Memory B cell (primary cell): ENCODE results near the gene OR5AR1.
"Not testable (repeated sequence)": the region's sequence is repeated elsewhere in the genome, so short reads cannot be mapped to it uniquely, and the experiment has no call there.

ENCODE experiments used
- ATAC-seq: fragments of 150-1000 bp; cut with Tn5 transposase; 2 replicates; pipeline ENCODE4 v1.10.0; 2021; ENCODE audit warnings: low read depth, mild to moderate bottlenecking, moderate library complexity
- DNase-seq, 2 donors: peaks; one replicate each; pipeline ENCODE4 v3.0.0; 2022; ENCODE audit warnings: low spot score in 2 of 2
- H3K27ac Mint-ChIP-seq: one replicate; pipeline ENCODE4 v1.8.0; 2022; ENCODE audit warnings: mild to moderate bottlenecking, moderate library complexity, mixed read lengths
- H3K27me3 Mint-ChIP-seq: one replicate; pipeline ENCODE4 v1.8.0; 2022; ENCODE audit warnings: mixed read lengths
- H3K36me3 Mint-ChIP-seq: one replicate; pipeline ENCODE4 v1.8.0; 2022; ENCODE audit warnings: mild to moderate bottlenecking, mixed read lengths
- H3K4me1 Mint-ChIP-seq: one replicate; pipeline ENCODE4 v1.8.0; 2022; ENCODE audit warnings: mixed read lengths
- H3K4me3 Mint-ChIP-seq: one replicate; pipeline ENCODE4 v1.8.0; 2022; ENCODE audit warnings: mild to moderate bottlenecking, moderate library complexity, mixed read lengths
- H3K9me3 Mint-ChIP-seq: one replicate; pipeline ENCODE4 v1.8.0; 2022; ENCODE audit warnings: mixed read lengths

Gene OR5AR1

DNA sequence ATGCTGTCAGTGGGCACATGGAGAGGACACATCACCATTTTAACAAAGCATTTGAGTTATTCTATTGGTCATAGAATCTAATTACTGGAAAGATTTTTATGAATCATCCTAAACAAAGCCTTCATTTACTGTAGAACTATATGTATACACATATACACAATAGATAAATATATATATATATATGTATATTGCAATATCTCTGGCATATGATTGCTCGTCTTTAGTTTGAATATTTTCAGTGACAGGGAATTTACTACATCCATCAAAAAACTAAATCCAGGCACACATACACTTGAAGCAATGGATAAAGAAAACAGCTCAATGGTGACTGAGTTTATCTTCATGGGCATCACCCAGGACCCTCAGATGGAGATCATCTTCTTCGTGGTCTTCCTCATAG lies at the start of gene OR5AR1:
Gene OR5AR1, plus strand, starts transcription at position 301 of the 400 bp plus-strand sequence. Its CDS starts 0 bp downstream, at position 301.
- Mint-ChIP-seq H3K9me3 (peaks cover 7% of the 10 kb centered on the region), H3K27ac (no peak within 1 kb of the TSS), H3K27me3 (no peaks in the 10 kb centered on the region), H3K36me3 (no peaks in the 10 kb centered on the region), H3K4me1 (no peaks in the 10 kb centered on the region), H3K4me3 (no peak within 1 kb of the TSS)
- DNase-seq: no peak
- ATAC-seq: no peak

DNA sequence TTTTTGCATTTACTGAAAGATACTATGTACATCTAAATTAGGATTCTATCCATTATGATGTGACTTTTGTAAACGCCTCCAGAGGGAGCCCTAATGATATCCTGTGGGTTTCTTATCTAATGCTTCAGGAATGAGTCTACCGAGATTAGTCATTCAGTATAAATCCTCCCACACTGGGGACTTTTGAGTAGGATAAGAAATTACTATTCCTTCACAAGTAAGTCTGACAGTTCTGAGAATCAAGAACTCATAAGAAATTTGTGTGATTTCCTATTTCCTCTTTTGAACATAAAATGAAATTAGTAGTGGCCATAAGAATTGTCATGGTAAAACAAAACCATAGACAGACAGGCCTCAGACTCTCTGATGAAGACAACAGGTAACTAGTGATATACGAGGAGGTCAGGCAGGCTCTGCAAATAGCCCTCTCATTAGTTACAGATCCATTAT lies 38.8 kb upstream of the OR5AR1 start:
- ATAC-seq: no peak
- Mint-ChIP-seq H3K4me3 (no peak overlapping the region), H3K4me1 (no peaks in the 10 kb centered on the region), H3K36me3 (no peaks in the 10 kb centered on the region), H3K27ac (no peak overlapping the region), H3K9me3 (peaks cover 12% of the 10 kb centered on the region), H3K27me3 (no peaks in the 10 kb centered on the region)
- DNase-seq: no peak

GRCh38 chr11:56625946-56626345 lies 37.5 kb upstream of the OR5AR1 start:
- no peak overlapping the region for H3K4me3 Mint-ChIP-seq
- H3K36me3 Mint-ChIP-seq: no peaks in the 10 kb centered on the region
- H3K27ac Mint-ChIP-seq: no peak overlapping the region
- ATAC-seq (no peak), DNase-seq (no peak)
- no peaks in the 10 kb centered on the region for H3K27me3 Mint-ChIP-seq
- H3K9me3 Mint-ChIP-seq: peaks cover 8% of the 10 kb centered on the region
- no peaks in the 10 kb centered on the region for H3K4me1 Mint-ChIP-seq

GRCh38 chr11:56632329-56632728 lies 31.2 kb upstream of the OR5AR1 start:
- ATAC-seq (no peak), DNase-seq (no peak)
- Mint-ChIP-seq H3K9me3 (peaks cover 4% of the 10 kb centered on the region), H3K4me3 (no peak overlapping the region), H3K27ac (no peak overlapping the region), H3K36me3 (no peaks in the 10 kb centered on the region), H3K4me1 (no peaks in the 10 kb centered on the region), H3K27me3 (no peaks in the 10 kb centered on the region)

DNA sequence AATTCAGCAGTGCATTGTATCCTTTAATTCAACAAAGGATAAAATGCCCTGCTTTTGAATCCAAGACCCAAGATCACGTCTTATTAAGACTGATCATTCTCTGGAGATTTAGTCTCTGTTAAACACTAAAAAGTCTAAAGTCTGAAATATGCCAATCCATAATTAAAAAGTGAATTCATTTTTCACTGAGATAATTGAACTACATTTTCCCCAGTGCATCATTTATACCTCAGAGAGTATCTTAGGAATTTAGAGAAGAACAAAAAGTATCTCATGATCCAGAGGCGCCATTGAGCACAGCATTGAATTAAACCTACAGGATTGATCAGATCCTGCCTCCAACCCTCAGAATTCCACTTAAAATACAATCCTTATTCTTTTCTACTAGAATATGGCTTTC lies 26.6 kb upstream of the OR5AR1 start:
- H3K27ac Mint-ChIP-seq: no peak overlapping the region
- H3K36me3 Mint-ChIP-seq: no peaks in the 10 kb centered on the region
- H3K4me1 Mint-ChIP-seq: no peaks in the 10 kb centered on the region
- ATAC-seq (no peak), DNase-seq (no peak)
- no peak overlapping the region for H3K4me3 Mint-ChIP-seq
- peaks cover 5% of the 10 kb centered on the region for H3K9me3 Mint-ChIP-seq
- H3K27me3 Mint-ChIP-seq: no peaks in the 10 kb centered on the region

GRCh38 chr11:56637500-56637899 lies 26.0 kb upstream of the OR5AR1 start:
- no peak overlapping the region for H3K4me3 Mint-ChIP-seq
- no peaks in the 10 kb centered on the region for H3K36me3 Mint-ChIP-seq
- no peaks in the 10 kb centered on the region for H3K27me3 Mint-ChIP-seq
- ATAC-seq (no peak), DNase-seq (no peak)
- H3K9me3 Mint-ChIP-seq: peaks cover 6% of the 10 kb centered on the region
- no peaks in the 10 kb centered on the region for H3K4me1 Mint-ChIP-seq
- no peak overlapping the region for H3K27ac Mint-ChIP-seq

GRCh38 chr11:56642339-56642738 lies 21.1 kb upstream of the OR5AR1 start, which contains the start of gene OR5AP2:
OR5AP2 (minus strand) TSS chr11:56642439; CDS start chr11:56642439, 0 bp downstream.
- Mint-ChIP-seq H3K36me3 (no peaks in the 10 kb centered on the region), H3K27ac (no peak within 1 kb of the TSS), H3K4me3 (no peak within 1 kb of the TSS), H3K27me3 (no peaks in the 10 kb centered on the region), H3K9me3 (peaks cover 8% of the 10 kb centered on the region), H3K4me1 (no peaks in the 10 kb centered on the region)
- DNase-seq (no peak), ATAC-seq (no peak)

DNA sequence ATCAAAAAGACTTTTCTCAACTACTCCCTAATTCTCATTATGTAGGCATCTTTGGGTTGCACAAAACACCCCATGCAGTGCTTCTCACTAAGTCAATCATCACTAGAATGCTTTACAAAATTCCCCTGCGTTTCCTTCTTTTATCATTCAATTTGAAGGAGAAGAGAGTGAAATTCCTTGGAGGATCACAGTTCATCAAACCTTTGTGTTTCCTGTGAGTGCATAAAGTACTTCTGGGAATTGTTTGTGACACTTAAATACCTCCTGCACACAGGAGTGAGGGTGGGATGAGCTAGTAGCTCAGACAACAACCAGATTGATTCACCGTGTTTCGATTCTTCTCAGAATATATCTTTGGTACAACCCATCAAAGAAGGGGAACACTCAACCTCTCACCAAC lies 3.7 kb upstream of the OR5AR1 start:
- Mint-ChIP-seq H3K9me3 (peaks cover 5% of the 10 kb centered on the region), H3K4me1 (no peaks in the 10 kb centered on the region), H3K27ac (no peak overlapping the region), H3K4me3 (no peak overlapping the region), H3K27me3 (no peaks in the 10 kb centered on the region), H3K36me3 (no peaks in the 10 kb centered on the region)
- DNase-seq: no peak
- no peak for ATAC-seq

DNA sequence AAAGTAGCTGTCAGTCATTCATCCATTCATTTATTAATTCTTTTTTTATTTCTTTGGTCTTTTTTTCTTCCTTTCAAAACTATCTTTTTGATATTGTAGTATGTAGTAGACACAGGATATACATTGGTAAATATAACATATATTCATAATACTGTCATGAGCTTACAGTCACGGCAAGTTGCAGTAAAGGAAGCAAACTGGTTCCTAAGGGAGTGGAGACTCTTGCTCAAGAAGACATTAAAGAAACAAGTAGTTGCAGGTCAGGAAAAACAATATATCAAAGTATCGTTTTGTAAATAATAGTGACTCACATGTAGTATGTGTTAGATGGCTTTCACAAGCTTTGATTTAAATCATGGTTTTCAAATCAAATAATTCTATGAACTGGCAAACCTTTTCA lies 7.5 kb downstream of the OR5AR1 start:
- H3K27me3 Mint-ChIP-seq: no peaks in the 10 kb centered on the region
- no peaks in the 10 kb centered on the region for H3K36me3 Mint-ChIP-seq
- no peak overlapping the region for H3K27ac Mint-ChIP-seq
- no peak for ATAC-seq
- no peak for DNase-seq
- peaks cover 2% of the 10 kb centered on the region for H3K9me3 Mint-ChIP-seq
- H3K4me1 Mint-ChIP-seq: no peaks in the 10 kb centered on the region
- H3K4me3 Mint-ChIP-seq: no peak overlapping the region

- Mint-ChIP-seq H3K4me1 (no peaks in the 10 kb centered on the region), H3K27ac (no peak overlapping the region), H3K9me3 (peaks cover 7% of the 10 kb centered on the region), H3K27me3 (no peaks in the 10 kb centered on the region), H3K4me3 (no peak overlapping the region), H3K36me3 (no peaks in the 10 kb centered on the region)
- DNase-seq (no peak), ATAC-seq (no peak)
Observed at GRCh38 chr11:56688554-56689100, 25.1 kb downstream of the OR5AR1 start.

DNA sequence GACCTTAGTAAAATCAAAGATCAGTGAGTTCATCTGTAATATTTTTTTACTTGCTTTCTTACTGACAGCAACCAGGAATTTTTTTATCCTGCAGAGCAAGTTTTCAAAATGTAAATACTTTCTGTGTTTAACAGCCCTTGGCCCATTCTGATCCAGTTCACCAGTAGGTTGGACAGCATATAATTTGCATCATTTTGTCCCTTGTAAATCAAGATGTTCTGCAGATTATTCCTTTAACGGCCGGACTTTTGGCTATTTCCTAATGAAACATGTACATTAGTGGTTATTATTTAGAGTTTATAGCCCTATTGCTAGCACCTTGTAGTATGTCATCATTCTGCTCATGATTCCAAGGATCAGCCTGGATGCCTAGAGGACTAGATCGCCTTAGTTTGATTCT lies 27.7 kb downstream of the OR5AR1 start:
- not testable (repeated sequence) for ATAC-seq

GRCh38 chr11:56693428-56693827 lies 29.9 kb downstream of the OR5AR1 start:
- no peaks in the 10 kb centered on the region for H3K4me1 Mint-ChIP-seq
- ATAC-seq (no peak), DNase-seq (no peak)
- peaks cover 4% of the 10 kb centered on the region for H3K9me3 Mint-ChIP-seq
- no peak overlapping the region for H3K27ac Mint-ChIP-seq
- no peaks in the 10 kb centered on the region for H3K36me3 Mint-ChIP-seq
- H3K4me3 Mint-ChIP-seq: no peak overlapping the region
- H3K27me3 Mint-ChIP-seq: no peaks in the 10 kb centered on the region

More for the DNA sequence above, 27.7 kb downstream of the OR5AR1 start:
- not testable (repeated sequence) for H3K27me3 Mint-ChIP-seq, DNase-seq, H3K4me1 Mint-ChIP-seq, H3K4me3 Mint-ChIP-seq, H3K9me3 Mint-ChIP-seq, H3K27ac Mint-ChIP-seq, H3K36me3 Mint-ChIP-seq

GRCh38 chr11:56698795-56699194 lies 35.3 kb downstream of the OR5AR1 start, which contains the start of gene OR9G1:
OR9G1 (plus strand) TSS chr11:56699095; CDS start chr11:56700388, 1,293 bp downstream.
- no peak within 1 kb of the TSS for H3K4me3 Mint-ChIP-seq
- H3K36me3 Mint-ChIP-seq: no peaks in the 10 kb centered on the region
- H3K27me3 Mint-ChIP-seq: no peaks in the 10 kb centered on the region
- ATAC-seq (no peak), DNase-seq (no peak)
- H3K4me1 Mint-ChIP-seq: no peaks in the 10 kb centered on the region
- H3K27ac Mint-ChIP-seq: no peak within 1 kb of the TSS
- H3K9me3 Mint-ChIP-seq: peaks cover 9% of the 10 kb centered on the region

GRCh38 chr11:56700242-56700913 lies 36.9 kb downstream of the OR5AR1 start:
- no peak for ATAC-seq
- DNase-seq: no peak
- no peaks in the 10 kb centered on the region for H3K36me3 Mint-ChIP-seq
- no peak overlapping the region for H3K4me3 Mint-ChIP-seq
- H3K27ac Mint-ChIP-seq: no peak overlapping the region
- peaks cover 9% of the 10 kb centered on the region for H3K9me3 Mint-ChIP-seq
- H3K4me1 Mint-ChIP-seq: no peaks in the 10 kb centered on the region
- no peaks in the 10 kb centered on the region for H3K27me3 Mint-ChIP-seq
